ENCODE measurements around the gene KRTAP5-8.

DNA sequence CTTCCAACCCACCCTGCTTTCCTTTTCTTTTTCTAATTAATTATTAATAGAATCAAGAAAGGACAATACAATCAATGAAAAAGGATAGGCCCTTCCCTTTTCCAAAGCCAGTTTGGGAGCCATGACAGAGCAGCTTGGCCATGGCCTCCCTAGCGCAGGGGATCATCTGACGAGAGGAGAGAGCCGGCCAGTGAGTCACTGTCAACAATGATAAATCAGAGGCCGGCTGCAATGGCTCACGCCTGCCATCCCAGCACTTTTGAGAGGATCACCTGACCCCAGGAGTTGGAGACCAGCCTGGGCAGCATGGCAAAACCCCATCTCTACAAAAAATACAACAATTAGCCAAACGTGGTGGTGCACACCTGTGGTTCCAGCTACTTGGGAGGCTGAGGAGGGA, 38.3 kb upstream of the KRTAP5-8 start:
- TF ChIP-seq, protein P1, sequence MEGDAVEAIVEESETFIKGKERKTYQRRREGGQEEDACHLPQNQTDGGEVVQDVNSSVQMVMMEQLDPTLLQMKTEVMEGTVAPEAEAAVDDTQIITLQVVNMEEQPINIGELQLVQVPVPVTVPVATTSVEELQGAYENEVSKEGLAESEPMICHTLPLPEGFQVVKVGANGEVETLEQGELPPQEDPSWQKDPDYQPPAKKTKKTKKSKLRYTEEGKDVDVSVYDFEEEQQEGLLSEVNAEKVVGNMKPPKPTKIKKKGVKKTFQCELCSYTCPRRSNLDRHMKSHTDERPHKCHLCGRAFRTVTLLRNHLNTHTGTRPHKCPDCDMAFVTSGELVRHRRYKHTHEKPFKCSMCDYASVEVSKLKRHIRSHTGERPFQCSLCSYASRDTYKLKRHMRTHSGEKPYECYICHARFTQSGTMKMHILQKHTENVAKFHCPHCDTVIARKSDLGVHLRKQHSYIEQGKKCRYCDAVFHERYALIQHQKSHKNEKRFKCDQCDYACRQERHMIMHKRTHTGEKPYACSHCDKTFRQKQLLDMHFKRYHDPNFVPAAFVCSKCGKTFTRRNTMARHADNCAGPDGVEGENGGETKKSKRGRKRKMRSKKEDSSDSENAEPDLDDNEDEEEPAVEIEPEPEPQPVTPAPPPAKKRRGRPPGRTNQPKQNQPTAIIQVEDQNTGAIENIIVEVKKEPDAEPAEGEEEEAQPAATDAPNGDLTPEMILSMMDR (IDR thresholded peaks at IDR 0.05) = no peak
- TF ChIP-seq POLR2A (IDR thresholded peaks at IDR 0.05) = no peak

Data from Peyer's patch (tissue), 4 donors.